Esophagus muscularis mucosa (tissue), 3 donors: ENCODE data around the gene CFAP57.

ENCODE experiments used
- CTCF ChIP-seq, 3 experiments: fragments of 200-600 bp in 2 of 3; fragments of 450-650 bp in 1 of 3; sonication (generic) in 2 of 3; IDR thresholded peaks; one replicate each; pipeline ENCODE4 v1.5.1; 2017 to 2019; ENCODE audit warnings: antibody characterized with exemption in 3 of 3, mild to moderate bottlenecking in 2 of 3, moderate library complexity in 1 of 3
- POLR2A ChIP-seq: fragments of 450-650 bp; IDR thresholded peaks from one replicate; pipeline ENCODE4 v1.6.1; 2017; ENCODE audit warnings: antibody characterized with exemption, moderate library complexity, mild to moderate bottlenecking, low read depth

DNA sequence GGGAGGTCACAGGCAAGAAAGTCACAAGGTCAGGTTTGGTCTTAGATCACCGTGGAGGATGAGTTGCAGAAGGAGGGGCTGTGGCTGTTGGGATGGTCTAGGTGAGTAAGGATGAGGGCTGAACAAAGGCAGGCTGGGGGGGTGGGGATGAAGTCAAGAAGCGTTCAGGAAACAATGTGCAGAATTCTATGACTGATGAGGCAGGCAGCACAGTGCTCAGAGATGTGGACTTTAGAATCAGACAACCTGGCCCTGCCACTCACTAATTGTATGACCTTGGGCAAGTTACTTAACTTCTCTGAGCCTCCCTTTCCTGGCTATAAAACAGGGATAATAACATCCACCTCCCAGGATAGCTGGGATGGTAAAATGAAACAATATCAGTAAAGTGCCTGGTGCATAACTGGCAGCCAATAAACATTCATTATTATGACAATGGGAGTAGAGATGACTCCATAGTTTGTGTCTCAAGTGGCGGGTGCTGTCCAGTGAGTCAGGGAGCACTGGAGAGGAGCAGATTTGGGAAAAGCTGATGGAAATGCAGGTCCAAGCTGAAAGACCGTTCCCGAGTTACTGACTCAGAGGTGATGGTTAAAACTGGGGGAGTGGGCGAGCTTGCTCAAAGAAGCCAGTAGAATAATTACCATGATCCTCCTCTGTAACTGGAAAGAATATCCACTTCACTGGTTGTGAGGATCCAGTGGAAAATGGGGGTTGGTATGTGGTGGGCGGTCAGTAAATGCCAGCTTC is 130.8 kb downstream of the CFAP57 start:
- TF ChIP-seq CTCF (IDR thresholded peaks at IDR 0.05): no peak
- no peak for TF ChIP-seq POLR2A
